SK-N-SH treated with all-trans-retinoic acid at 6 μM for 48 hours (cell line): Measurements from ENCODE around the gene B9D1.

Experiments
- SNAI2 ChIP-seq: fragments of 250-450 bp; sonication (Bioruptor Pico); IDR thresholded peaks from 2 replicates; pipeline ENCODE4 v1.5.0; 2020; ENCODE audit warnings: mild to moderate bottlenecking, moderate library complexity
- TSHZ2 ChIP-seq: fragments of 250-450 bp; sonication (Bioruptor Pico); IDR thresholded peaks from 2 replicates; pipeline ENCODE4 v1.5.0; 2020; ENCODE audit warnings: mild to moderate bottlenecking, moderate library complexity
- ZNF70 ChIP-seq: fragments of 450-650 bp; formaldehyde crosslinking; IDR thresholded peaks from 2 replicates; pipeline ENCODE4 v1.5.0; 2020; ENCODE audit warnings: mild to moderate bottlenecking, moderate library complexity
- TF ChIP-seq, protein P1 (sequence below): fragments of 250-450 bp; sonication (Bioruptor Pico); IDR thresholded peaks from 2 replicates; pipeline ENCODE4 v1.8.0; 2021; ENCODE audit warnings: low read depth, mild to moderate bottlenecking, moderate library complexity, borderline replicate concordance

- TF ChIP-seq ZNF70 (CRISPR knock-in tag) (no peak), TSHZ2 (CRISPR knock-in tag) (no peak), SNAI2 (CRISPR knock-in tag) (no peak)
- TF ChIP-seq, protein P1, sequence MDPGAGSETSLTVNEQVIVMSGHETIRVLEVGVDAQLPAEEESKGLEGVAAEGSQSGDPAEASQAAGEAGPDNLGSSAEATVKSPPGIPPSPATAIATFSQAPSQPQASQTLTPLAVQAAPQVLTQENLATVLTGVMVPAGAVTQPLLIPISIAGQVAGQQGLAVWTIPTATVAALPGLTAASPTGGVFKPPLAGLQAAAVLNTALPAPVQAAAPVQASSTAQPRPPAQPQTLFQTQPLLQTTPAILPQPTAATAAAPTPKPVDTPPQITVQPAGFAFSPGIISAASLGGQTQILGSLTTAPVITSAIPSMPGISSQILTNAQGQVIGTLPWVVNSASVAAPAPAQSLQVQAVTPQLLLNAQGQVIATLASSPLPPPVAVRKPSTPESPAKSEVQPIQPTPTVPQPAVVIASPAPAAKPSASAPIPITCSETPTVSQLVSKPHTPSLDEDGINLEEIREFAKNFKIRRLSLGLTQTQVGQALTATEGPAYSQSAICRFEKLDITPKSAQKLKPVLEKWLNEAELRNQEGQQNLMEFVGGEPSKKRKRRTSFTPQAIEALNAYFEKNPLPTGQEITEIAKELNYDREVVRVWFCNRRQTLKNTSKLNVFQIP (CRISPR knock-in tag), result no peak
Observed at GRCh38 chr17:19317359-19318095, 45.0 kb downstream of the B9D1 start.
